Measurements from ENCODE around the gene ABR.

The ABR gene

DNA sequence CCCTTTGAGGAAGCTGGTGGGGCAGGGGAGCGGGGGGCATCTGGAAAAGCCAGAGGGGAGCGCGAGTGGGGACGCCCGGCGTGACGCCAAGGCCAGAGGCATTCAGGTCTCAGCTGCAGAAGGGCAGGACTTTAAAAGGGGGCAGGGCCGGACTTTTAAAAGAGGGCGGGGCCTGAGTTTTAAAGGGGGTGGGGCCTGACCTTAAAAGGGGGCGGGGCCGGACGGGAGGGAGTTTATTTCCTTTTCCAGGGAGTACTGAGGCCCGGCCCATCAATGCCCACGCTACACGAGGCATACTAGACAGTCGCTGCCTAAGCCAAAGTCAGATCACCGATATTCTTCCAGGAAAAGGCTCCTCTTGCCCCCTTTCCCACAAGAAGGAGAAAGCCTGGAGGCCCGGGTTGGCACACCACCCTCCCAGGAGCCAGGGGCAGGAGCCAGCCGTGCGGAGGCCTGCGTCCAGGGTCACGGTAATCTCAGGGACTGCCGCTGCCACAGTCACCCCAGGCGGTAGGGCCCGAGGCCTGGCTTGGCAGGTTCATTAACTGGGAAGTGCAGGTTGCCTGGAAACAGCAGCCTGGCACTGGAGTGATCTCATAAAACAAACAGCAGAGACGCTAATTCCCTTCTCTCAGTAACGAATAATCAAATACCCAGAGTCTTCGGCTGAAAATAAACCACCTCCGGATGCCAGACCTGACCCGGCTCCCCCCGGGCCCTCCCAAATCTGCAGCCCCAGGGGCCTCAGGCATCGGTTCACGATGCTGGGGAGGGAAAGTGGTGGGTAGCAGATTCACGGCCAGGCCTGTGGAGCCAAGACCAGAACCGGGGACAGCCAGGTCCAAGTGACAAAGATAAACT, 92.2 kb downstream of the ABR start:
- DNase-seq (ENCODE audit: low read depth): no peak
- no peak overlapping the region for H3K4me3 ChIP-seq (ENCODE audit: low read depth, low read length)
- TF ChIP-seq, protein P1, sequence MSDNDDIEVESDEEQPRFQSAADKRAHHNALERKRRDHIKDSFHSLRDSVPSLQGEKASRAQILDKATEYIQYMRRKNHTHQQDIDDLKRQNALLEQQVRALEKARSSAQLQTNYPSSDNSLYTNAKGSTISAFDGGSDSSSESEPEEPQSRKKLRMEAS (IDR thresholded peaks at IDR 0.05; ENCODE audit: low read depth, low read length): no peak
- TF ChIP-seq CTCF (IDR thresholded peaks at IDR 0.05; ENCODE audit: low read depth, low read length) (no peak), POLR2A (IDR thresholded peaks at IDR 0.05; ENCODE audit: extremely low read depth, insufficient read length) (no peak), MYC (IDR thresholded peaks at IDR 0.05; ENCODE audit: low read depth, low read length) (no peak)

GRCh38 chr17:1083451-1084187, 96.2 kb downstream of the ABR start:
- H3K4me3 ChIP-seq (ENCODE audit: low read depth, low read length): no peak overlapping the region
- TF ChIP-seq CTCF (IDR thresholded peaks at IDR 0.05; ENCODE audit: low read depth, low read length) (no peak), POLR2A (IDR thresholded peaks at IDR 0.05; ENCODE audit: extremely low read depth, insufficient read length) (no peak), MYC (IDR thresholded peaks at IDR 0.05; ENCODE audit: low read depth, low read length) (no peak)
- TF ChIP-seq, protein P1 (IDR thresholded peaks at IDR 0.05; ENCODE audit: low read depth, low read length): no peak
- DNase-seq (ENCODE audit: low read depth): no peak

DNA sequence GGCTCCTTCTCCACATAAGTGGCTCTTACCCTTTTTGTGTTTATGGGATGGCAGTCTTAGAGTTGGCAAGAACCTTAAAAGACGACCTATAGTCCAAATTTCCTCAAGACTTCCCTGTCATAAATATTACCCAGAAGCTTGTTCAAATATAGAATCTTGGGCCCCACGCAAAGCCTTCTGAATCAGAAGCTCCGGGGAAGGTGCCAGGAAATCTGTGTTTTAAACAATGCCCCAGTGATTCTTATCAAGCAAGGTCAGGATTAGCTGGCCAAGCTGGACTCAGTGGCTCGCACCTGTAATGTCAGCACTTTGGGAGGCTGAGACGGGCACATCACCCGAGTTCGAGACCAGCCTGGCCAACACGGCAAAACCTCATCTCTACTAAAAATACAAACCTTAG, 97.2 kb downstream of the ABR start:
- TF ChIP-seq MYC (IDR thresholded peaks at IDR 0.05; ENCODE audit: low read depth, low read length) (no peak), POLR2A (IDR thresholded peaks at IDR 0.05; ENCODE audit: extremely low read depth, insufficient read length) (no peak), CTCF (IDR thresholded peaks at IDR 0.05; ENCODE audit: low read depth, low read length) (no peak)
- TF ChIP-seq, protein P1 (IDR thresholded peaks at IDR 0.05; ENCODE audit: low read depth, low read length): no peak
- DNase-seq (ENCODE audit: low read depth): no peak
- H3K4me3 ChIP-seq (ENCODE audit: low read depth, low read length): no peak overlapping the region

GRCh38 chr17:1078831-1079561, 100.8 kb downstream of the ABR start:
- H3K4me3 ChIP-seq (ENCODE audit: low read depth, low read length): no peak overlapping the region
- TF ChIP-seq CTCF (IDR thresholded peaks at IDR 0.05; ENCODE audit: low read depth, low read length) (no peak), MYC (IDR thresholded peaks at IDR 0.05; ENCODE audit: low read depth, low read length) (no peak), POLR2A (IDR thresholded peaks at IDR 0.05; ENCODE audit: extremely low read depth, insufficient read length) (no peak)
- TF ChIP-seq, protein P1 (IDR thresholded peaks at IDR 0.05; ENCODE audit: low read depth, low read length): no peak
- DNase-seq (ENCODE audit: low read depth): no peak

DNA sequence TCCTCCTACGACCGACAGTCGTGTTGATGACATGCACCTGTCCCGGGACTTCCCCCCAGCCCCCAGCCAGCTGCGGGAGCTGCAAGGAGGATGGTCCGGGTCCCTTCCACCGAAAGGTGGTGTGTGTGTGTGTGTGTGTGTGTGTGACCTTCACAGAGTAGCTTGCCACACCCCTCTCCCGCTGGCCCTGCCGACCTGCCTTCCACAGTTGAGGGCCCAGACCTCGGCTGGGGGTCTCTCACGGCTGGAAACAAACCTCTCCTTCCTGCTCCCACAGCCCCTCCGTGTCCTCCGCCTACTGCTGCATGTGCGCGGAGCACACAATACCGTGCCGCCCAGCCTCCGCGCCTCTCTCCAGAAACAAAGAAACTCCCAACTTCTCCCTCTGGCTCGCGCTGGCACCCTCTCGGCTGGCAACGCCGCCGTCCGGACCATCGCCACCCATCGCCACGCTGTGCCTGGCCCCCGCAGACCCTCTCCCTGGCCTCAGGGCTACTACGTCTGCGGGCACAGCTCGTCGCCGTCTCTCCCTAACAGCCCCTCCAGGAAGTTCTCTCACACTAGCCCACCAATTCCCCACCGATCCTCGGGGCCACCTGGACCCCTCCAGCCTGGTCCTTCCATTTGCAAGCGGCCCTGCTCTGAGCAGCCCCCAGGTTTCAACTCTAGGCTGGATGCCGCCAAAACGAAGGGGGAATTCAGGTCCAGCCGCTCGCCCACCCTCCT, 101.6 kb downstream of the ABR start:
- H3K4me3 ChIP-seq (ENCODE audit: low read depth, low read length): no peak overlapping the region
- no peak for DNase-seq (ENCODE audit: low read depth)
- no peak for TF ChIP-seq CTCF (IDR thresholded peaks at IDR 0.05; ENCODE audit: low read depth, low read length)
- no peak for TF ChIP-seq MYC (IDR thresholded peaks at IDR 0.05; ENCODE audit: low read depth, low read length)
- TF ChIP-seq, protein P1 (IDR thresholded peaks at IDR 0.05; ENCODE audit: low read depth, low read length): no peak
- no peak for TF ChIP-seq POLR2A (IDR thresholded peaks at IDR 0.05; ENCODE audit: extremely low read depth, insufficient read length)

Data from NB4 (cell line).